ENCODE results near the gene FGFBP2. TPM values are rescaled to one million over a fixed set of nuclear protein-coding genes. Genes with fewer than 3 reads are reported as not detected.

The FGFBP2 gene
- polyA plus RNA-seq, 3 donors, result 0.61 to 1.1 TPM; not detected in 1

DNA sequence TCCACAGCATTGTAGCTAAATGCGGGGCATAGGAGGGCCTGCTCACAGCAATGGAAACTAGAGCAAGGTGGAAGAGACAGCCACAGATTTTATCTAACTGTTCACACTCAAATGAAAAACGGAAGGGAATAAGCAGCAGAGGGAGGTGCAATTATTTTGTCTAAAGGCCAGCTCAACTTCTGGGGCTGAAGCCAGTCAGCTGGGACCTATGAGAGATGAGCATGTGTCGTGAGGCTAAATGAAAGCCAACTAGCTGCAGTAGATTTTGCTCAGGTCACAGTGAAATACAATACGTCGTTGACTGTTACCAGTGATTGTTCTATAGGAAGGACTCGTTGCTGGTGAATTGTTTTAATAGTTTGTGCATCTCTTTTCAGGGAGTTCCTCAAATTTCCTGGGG, 26.4 kb upstream of the FGFBP2 start:
- Mint-ChIP-seq H3K4me1 (peaks cover 15% of the 10 kb centered on the region), H3K9me3 (no peaks in the 10 kb centered on the region), H3K4me3 (no peak overlapping the region), H3K27me3 (ENCODE audit: low read depth in 3 of 3) (no peaks in the 10 kb centered on the region), H3K36me3 (no peaks in the 10 kb centered on the region), H3K27ac (no peak overlapping the region)
- no peaks in the 10 kb centered on the region for H4K20me1 ChIP-seq (ENCODE audit: insufficient read depth, low read length)
- no peak overlapping the region for H3K27ac ChIP-seq (ENCODE audit: low read depth in 1 of 2, low read length in 2 of 2)
- no peaks in the 10 kb centered on the region for H3K27me3 ChIP-seq (ENCODE audit: control insufficient read depth in 2 of 2, insufficient read depth in 2 of 2, low read length in 2 of 2)
- H2AFZ ChIP-seq (ENCODE audit: insufficient read depth, low read depth, low read length, poor library complexity, severe bottlenecking), result no peak overlapping the region
- no peak overlapping the region for H3K4me3 ChIP-seq (replicated peaks in 1 of 3; ENCODE audit: low read depth in 2 of 3, low read length in 3 of 3)
- H3K9me3 ChIP-seq (replicated peaks in 1 of 2; ENCODE audit: control insufficient read depth in 1 of 2, insufficient read depth in 1 of 2, low read length in 2 of 2), result no peaks in the 10 kb centered on the region
- TF ChIP-seq, protein P1, sequence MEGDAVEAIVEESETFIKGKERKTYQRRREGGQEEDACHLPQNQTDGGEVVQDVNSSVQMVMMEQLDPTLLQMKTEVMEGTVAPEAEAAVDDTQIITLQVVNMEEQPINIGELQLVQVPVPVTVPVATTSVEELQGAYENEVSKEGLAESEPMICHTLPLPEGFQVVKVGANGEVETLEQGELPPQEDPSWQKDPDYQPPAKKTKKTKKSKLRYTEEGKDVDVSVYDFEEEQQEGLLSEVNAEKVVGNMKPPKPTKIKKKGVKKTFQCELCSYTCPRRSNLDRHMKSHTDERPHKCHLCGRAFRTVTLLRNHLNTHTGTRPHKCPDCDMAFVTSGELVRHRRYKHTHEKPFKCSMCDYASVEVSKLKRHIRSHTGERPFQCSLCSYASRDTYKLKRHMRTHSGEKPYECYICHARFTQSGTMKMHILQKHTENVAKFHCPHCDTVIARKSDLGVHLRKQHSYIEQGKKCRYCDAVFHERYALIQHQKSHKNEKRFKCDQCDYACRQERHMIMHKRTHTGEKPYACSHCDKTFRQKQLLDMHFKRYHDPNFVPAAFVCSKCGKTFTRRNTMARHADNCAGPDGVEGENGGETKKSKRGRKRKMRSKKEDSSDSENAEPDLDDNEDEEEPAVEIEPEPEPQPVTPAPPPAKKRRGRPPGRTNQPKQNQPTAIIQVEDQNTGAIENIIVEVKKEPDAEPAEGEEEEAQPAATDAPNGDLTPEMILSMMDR (IDR thresholded peaks at IDR 0.05), result no peak
- no peak overlapping the region for H3K9ac ChIP-seq (ENCODE audit: insufficient read depth, low read length, poor library complexity, severe bottlenecking)
- no peaks in the 10 kb centered on the region for H3K36me3 ChIP-seq (replicated peaks in 1 of 2; ENCODE audit: control insufficient read depth in 1 of 2, insufficient read depth in 2 of 2, low read length in 2 of 2)
- no peak overlapping the region for H3K4me2 ChIP-seq (replicated peaks; ENCODE audit: extremely low read depth, low read length, poor library complexity, severe bottlenecking)
- DNase-seq, result no peak
- WGBS (ENCODE audit: insufficient coverage), result 44% methylated on average over 1 of the region's 6 CpGs
- H3K4me1 ChIP-seq (ENCODE audit: control insufficient read depth in 1 of 2, insufficient read depth in 2 of 2, low read length in 2 of 2), result peaks cover 10 to 11% of the 10 kb centered on the region in 2 donors
- intact Hi-C loops (cut with micrococcal nuclease), result no loop called here
- H3K79me2 ChIP-seq (ENCODE audit: insufficient read depth, low read length), result no peaks in the 10 kb centered on the region

DNA sequence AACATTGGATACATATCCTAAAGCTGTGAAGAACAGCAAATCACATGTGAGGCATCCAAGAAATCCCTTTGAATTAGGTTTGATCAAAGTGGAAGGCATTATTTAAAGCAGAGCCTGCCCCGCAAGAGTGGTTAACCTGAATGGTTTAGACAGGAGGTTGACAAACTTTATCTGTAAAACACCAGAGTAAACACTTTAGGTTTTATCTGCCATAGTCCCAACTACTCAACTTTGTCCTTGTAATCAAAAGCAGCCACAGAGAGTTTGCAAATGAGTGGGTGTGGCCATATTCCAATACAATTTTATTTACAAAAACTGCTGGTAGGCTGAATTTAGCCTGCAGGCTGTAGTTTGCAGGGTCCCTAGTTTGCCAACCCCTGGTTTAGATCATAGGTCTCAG, 25.2 kb upstream of the FGFBP2 start:
- Histone ChIP-seq H3K9me3 (replicated peaks in 1 of 2; ENCODE audit: control insufficient read depth in 1 of 2, insufficient read depth in 1 of 2, low read length in 2 of 2) (no peaks in the 10 kb centered on the region), H3K4me2 (replicated peaks; ENCODE audit: extremely low read depth, low read length, poor library complexity, severe bottlenecking) (no peak overlapping the region), H4K20me1 (ENCODE audit: insufficient read depth, low read length) (no peaks in the 10 kb centered on the region), H3K79me2 (ENCODE audit: insufficient read depth, low read length) (no peaks in the 10 kb centered on the region), H3K9ac (ENCODE audit: insufficient read depth, low read length, poor library complexity, severe bottlenecking) (no peak overlapping the region), H3K4me3 (replicated peaks in 1 of 3; ENCODE audit: low read depth in 2 of 3, low read length in 3 of 3) (no peak overlapping the region), H3K27me3 (ENCODE audit: control insufficient read depth in 2 of 2, insufficient read depth in 2 of 2, low read length in 2 of 2) (no peaks in the 10 kb centered on the region), H3K27ac (ENCODE audit: low read depth in 1 of 2, low read length in 2 of 2) (no peak overlapping the region), H2AFZ (ENCODE audit: insufficient read depth, low read depth, low read length, poor library complexity, severe bottlenecking) (no peak overlapping the region), H3K4me1 (ENCODE audit: control insufficient read depth in 1 of 2, insufficient read depth in 2 of 2, low read length in 2 of 2) (peaks cover 10 to 11% of the 10 kb centered on the region in 2 donors), H3K36me3 (replicated peaks in 1 of 2; ENCODE audit: control insufficient read depth in 1 of 2, insufficient read depth in 2 of 2, low read length in 2 of 2) (no peaks in the 10 kb centered on the region)
- Mint-ChIP-seq H3K27ac (no peak overlapping the region), H3K27me3 (ENCODE audit: low read depth in 3 of 3) (no peaks in the 10 kb centered on the region), H3K36me3 (no peaks in the 10 kb centered on the region), H3K4me3 (no peak overlapping the region), H3K9me3 (no peaks in the 10 kb centered on the region), H3K4me1 (peaks cover 15% of the 10 kb centered on the region)
- no CpG with 5 or more reads among the region's 1 CpG for WGBS (ENCODE audit: insufficient coverage)
- TF ChIP-seq, protein P1 (IDR thresholded peaks at IDR 0.05), result no peak
- intact Hi-C loops (cut with micrococcal nuclease), result no loop called here
- DNase-seq, result no peak

Measured in CD14-positive monocyte (primary cell).